K562 (cell line): Measurements from ENCODE around the gene EML3. TPM values are rescaled to one million over a fixed set of nuclear protein-coding genes. Genes with fewer than 3 reads are reported as not detected.

Experiments
- ARID2 ChIP-seq: fragments of 450-650 bp; IDR thresholded peaks from 2 replicates; pipeline ENCODE4 v1.6.1; 2017; ENCODE audit warnings: antibody characterized with exemption, mild to moderate bottlenecking
- FOXJ3 ChIP-seq: sonication (generic); formaldehyde crosslinking; IDR thresholded peaks from 2 replicates; pipeline ENCODE4 v1.4.0; 2020; ENCODE audit warnings: mild to moderate bottlenecking, missing genetic modification reagents
- GABPA ChIP-seq: fragments of 200-800 bp; sonication (Bioruptor generic); conservative IDR thresholded peaks from 2 replicates; pipeline ENCODE4 v1.6.1; 2016; ENCODE audit warnings: low read depth, missing genetic modification characterization, missing compliant biosample characterization
- HEY1 ChIP-seq: fragments of 250-450 bp; sonication (Bioruptor Pico); IDR thresholded peaks from 2 replicates; pipeline ENCODE4 v1.5.0; 2020; ENCODE audit warnings: mild to moderate bottlenecking, moderate library complexity, borderline replicate concordance
- L3MBTL2 ChIP-seq: fragments of 450-650 bp; IDR thresholded peaks from 2 replicates; pipeline ENCODE4 v1.6.1; 2016; ENCODE audit warnings: mild to moderate bottlenecking, moderate library complexity
- MAZ ChIP-seq, 2 experiments: fragments of 450-650 bp in 1 of 2; sonication (generic) in 1 of 2; formaldehyde crosslinking; IDR thresholded peaks in 1 of 2; conservative IDR thresholded peaks in 1 of 2; 2 replicates each; pipeline versions ENCODE4 v1.4.0 to v1.5.0; 2020; ENCODE audit warnings: mild to moderate bottlenecking in 1 of 2, missing genetic modification reagents in 1 of 2
- MTA1 ChIP-seq: fragments of 450-650 bp; IDR thresholded peaks from 2 replicates; pipeline ENCODE4 v1.6.1; 2017; ENCODE audit warnings: borderline replicate concordance
- NFIC ChIP-seq: fragments of 450-650 bp; IDR thresholded peaks from 2 replicates; pipeline ENCODE4 v1.6.1; 2017; ENCODE audit warnings: mild to moderate bottlenecking, inconsistent platforms
- RUNX1 ChIP-seq: sonication (generic); IDR thresholded peaks from 2 replicates; pipeline ENCODE4 v1.6.1; 2016; ENCODE audit warnings: antibody characterized with exemption, low read depth
- SRSF9 ChIP-seq: fragments of 200-400 bp; formaldehyde crosslinking; IDR thresholded peaks from 2 replicates; pipeline ENCODE4 v1.6.1; 2017; ENCODE audit warnings: low read depth, low read length, borderline replicate concordance
- XRCC5 ChIP-seq: fragments of 200-400 bp; formaldehyde crosslinking; IDR thresholded peaks from 2 replicates; pipeline ENCODE4 v1.6.1; 2017; ENCODE audit warnings: low read depth, mild to moderate bottlenecking, low read length
- YY1 ChIP-seq, 3 experiments: IDR thresholded peaks; 2 replicates each; pipeline ENCODE4 v1.6.1; 2011; ENCODE audit warnings: low read length in 2 of 3, mild to moderate bottlenecking in 2 of 3, moderate library complexity in 2 of 3, borderline replicate concordance in 1 of 3, control low read depth in 1 of 3, low read depth in 1 of 3; ENCODE audit not compliant: insufficient read depth in 3 of 3, insufficient replicate concordance in 2 of 3, control insufficient read depth in 1 of 3, insufficient read length in 1 of 3; ENCODE audit errors: extremely low read depth in 1 of 3
- ZC3H11A ChIP-seq: IDR thresholded peaks from 2 replicates; pipeline ENCODE4 v1.6.1; 2012; ENCODE audit warnings: low read depth, low read length, improper control_type of control experiment
- ZC3H4 ChIP-seq: sonication (generic); formaldehyde crosslinking; IDR thresholded peaks from 2 replicates; pipeline ENCODE4 v1.9.0; 2021; ENCODE audit warnings: missing genetic modification reagents, borderline replicate concordance
- ZC3H8 ChIP-seq: fragments of 450-650 bp; IDR thresholded peaks from 2 replicates; pipeline ENCODE4 v1.6.1; 2017
- ZFP30 ChIP-seq: fragments of 250-450 bp; sonication (Bioruptor Pico); IDR thresholded peaks from 2 replicates; pipeline ENCODE4 v1.8.0; 2022; ENCODE audit warnings: moderate library complexity, mild to moderate bottlenecking, inconsistent platforms, borderline replicate concordance
- ZNF311 ChIP-seq: fragments of 250-450 bp; sonication (Bioruptor Pico); IDR thresholded peaks from 2 replicates; pipeline ENCODE4 v1.4.0; 2020; ENCODE audit warnings: mild to moderate bottlenecking, moderate library complexity
- polyA plus RNA-seq, 8 experiments: library from polyadenylated mRNA; depleted of rRNA in 4 of 8; stranded (reverse) in 5 of 8; unstranded in 3 of 8; fragments of >200 nt; fragmentation: Nextera tagmentation in 2 of 8; fragmentation: Illumina TruSeq in 1 of 8; extraction: Ambion mirVana in 2 of 8; extraction: Trizol in 1 of 8; gene quantifications; 2 replicates each; pipeline versions ENCODE4 v1.2.1 to v1.2.3, GENCODE V29; 2011 to 2014; ENCODE audit warnings: inconsistent platforms in 1 of 8, missing spikeins in 1 of 8
- total RNA-seq, 7 experiments: library from RNA; depleted of rRNA in 6 of 7; stranded (reverse); fragments of >200 nt in 6 of 7; fragmentation: Illumina TruSeq in 2 of 7; extraction: Trizol in 2 of 7; gene quantifications; 2 replicates each; pipeline versions ENCODE4 v1.2.1 to v1.2.3, GENCODE V29; 2011 to 2021; ENCODE audit warnings: low replicate concordance in 1 of 7
- TF ChIP-seq, protein P1 (sequence below): fragments of 250-450 bp; sonication (Bioruptor Pico); IDR thresholded peaks from 2 replicates; pipeline ENCODE4 v1.8.0; 2022; ENCODE audit warnings: moderate library complexity, mild to moderate bottlenecking, inconsistent platforms
- TF ChIP-seq, protein P2 (sequence below): fragments of 450-650 bp; formaldehyde crosslinking; IDR thresholded peaks from 2 replicates; pipeline ENCODE4 v1.4.0; 2022; ENCODE audit warnings: missing genetic modification characterization
- TF ChIP-seq, protein P3 (sequence below): fragments of 450-650 bp; IDR thresholded peaks from 2 replicates; pipeline ENCODE4 v1.6.1; 2016; ENCODE audit warnings: low read depth, mild to moderate bottlenecking, moderate library complexity
- TF ChIP-seq, protein P4 (sequence below), 2 experiments: fragments of 450-650 bp in 1 of 2; IDR thresholded peaks; 2 replicates each; pipeline ENCODE4 v1.6.1; 2011 to 2017; ENCODE audit warnings: low read depth in 2 of 2, antibody characterized with exemption in 1 of 2, borderline replicate concordance in 1 of 2, low read length in 1 of 2, mild to moderate bottlenecking in 1 of 2, mixed read lengths in 1 of 2; ENCODE audit not compliant: control insufficient read depth in 1 of 2

EML3 gene
- total and polyA plus RNA-seq, 9 of the 15 experiments (the other 6 are each of a cell fraction or from before 2014, with no cell fraction given) = 0.32 to 90.5 (median 26.4) TPM

DNA sequence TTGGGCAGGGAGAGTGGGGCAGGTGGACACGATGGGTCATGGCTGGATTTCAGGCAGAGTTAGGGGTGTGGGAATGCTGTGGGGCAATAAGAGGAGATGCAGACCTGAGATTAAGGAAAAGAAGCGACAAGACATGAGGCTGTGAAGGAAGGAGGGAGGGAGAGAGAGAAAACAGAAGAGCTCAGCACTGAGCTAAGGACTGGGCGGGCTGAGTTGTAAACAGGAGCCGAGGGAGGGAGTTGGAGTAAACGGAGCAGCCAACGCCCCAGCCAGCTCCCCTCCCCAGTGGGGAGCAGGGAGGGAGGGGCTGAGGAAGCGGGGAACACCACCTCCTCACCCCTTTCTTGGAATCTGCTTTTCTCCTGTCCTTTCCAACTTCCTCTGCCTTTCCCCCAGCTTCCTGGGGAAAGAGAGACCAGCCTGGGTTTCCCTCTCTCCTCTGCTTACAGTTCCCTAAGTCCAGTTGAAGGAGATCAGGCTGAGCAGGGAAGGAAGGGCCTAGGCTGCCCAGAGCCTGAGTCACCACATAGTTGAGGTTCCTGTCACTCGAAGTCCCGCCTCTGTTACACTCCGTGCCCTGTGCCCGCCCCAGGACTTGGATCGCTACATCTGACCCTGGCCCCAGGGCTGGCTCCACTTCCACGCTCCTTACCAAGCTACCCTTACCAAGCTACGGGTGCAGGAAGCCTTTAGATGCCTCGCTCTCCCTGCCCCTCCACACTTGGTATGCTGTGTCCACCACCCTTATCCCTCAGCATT is 59.3 kb downstream of the EML3 start (continued):
- peak; percentile 53; the same call in 1 of the 2 replicates for TF ChIP-seq GABPA (tag)
- TF ChIP-seq ZC3H4 (CRISPR knock-in tag) = no peak
- TF ChIP-seq, protein P1, sequence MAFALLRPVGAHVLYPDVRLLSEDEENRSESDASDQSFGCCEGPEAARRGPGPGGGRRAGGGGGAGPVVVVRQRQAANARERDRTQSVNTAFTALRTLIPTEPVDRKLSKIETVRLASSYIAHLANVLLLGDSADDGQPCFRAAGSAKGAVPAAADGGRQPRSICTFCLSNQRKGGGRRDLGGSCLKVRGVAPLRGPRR = no peak
- peak; percentile 48 for TF ChIP-seq NFIC
- TF ChIP-seq ZC3H8 = peak; percentile 88; the same call in 1 of the 2 replicates
- peak; percentile 50; the same call in 1 of the 2 replicates for TF ChIP-seq XRCC5
- TF ChIP-seq RUNX1 = no peak
- no peak for TF ChIP-seq FOXJ3 (CRISPR knock-in tag)
- peak; percentile 82 for TF ChIP-seq L3MBTL2
- 0 out of 2 replicates have a peak, but pooled peaks have one; percentile 40 for TF ChIP-seq ZNF311
- TF ChIP-seq, protein P2, sequence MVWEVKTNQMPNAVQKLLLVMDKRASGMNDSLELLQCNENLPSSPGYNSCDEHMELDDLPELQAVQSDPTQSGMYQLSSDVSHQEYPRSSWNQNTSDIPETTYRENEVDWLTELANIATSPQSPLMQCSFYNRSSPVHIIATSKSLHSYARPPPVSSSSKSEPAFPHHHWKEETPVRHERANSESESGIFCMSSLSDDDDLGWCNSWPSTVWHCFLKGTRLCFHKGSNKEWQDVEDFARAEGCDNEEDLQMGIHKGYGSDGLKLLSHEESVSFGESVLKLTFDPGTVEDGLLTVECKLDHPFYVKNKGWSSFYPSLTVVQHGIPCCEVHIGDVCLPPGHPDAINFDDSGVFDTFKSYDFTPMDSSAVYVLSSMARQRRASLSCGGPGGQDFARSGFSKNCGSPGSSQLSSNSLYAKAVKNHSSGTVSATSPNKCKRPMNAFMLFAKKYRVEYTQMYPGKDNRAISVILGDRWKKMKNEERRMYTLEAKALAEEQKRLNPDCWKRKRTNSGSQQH (CRISPR knock-in tag) = peak; percentile 95
- TF ChIP-seq, protein P3, sequence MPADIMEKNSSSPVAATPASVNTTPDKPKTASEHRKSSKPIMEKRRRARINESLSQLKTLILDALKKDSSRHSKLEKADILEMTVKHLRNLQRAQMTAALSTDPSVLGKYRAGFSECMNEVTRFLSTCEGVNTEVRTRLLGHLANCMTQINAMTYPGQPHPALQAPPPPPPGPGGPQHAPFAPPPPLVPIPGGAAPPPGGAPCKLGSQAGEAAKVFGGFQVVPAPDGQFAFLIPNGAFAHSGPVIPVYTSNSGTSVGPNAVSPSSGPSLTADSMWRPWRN = no peak
- TF ChIP-seq ARID2 = peak; percentile 60; the same call in 1 of the 2 replicates
- TF ChIP-seq HEY1 (CRISPR knock-in tag) = no peak
- TF ChIP-seq MTA1 = peak; percentile 85
- TF ChIP-seq ZC3H11A = no peak
- no peak for TF ChIP-seq ZFP30
- TF ChIP-seq SRSF9 = no peak
- TF ChIP-seq, protein P4, sequence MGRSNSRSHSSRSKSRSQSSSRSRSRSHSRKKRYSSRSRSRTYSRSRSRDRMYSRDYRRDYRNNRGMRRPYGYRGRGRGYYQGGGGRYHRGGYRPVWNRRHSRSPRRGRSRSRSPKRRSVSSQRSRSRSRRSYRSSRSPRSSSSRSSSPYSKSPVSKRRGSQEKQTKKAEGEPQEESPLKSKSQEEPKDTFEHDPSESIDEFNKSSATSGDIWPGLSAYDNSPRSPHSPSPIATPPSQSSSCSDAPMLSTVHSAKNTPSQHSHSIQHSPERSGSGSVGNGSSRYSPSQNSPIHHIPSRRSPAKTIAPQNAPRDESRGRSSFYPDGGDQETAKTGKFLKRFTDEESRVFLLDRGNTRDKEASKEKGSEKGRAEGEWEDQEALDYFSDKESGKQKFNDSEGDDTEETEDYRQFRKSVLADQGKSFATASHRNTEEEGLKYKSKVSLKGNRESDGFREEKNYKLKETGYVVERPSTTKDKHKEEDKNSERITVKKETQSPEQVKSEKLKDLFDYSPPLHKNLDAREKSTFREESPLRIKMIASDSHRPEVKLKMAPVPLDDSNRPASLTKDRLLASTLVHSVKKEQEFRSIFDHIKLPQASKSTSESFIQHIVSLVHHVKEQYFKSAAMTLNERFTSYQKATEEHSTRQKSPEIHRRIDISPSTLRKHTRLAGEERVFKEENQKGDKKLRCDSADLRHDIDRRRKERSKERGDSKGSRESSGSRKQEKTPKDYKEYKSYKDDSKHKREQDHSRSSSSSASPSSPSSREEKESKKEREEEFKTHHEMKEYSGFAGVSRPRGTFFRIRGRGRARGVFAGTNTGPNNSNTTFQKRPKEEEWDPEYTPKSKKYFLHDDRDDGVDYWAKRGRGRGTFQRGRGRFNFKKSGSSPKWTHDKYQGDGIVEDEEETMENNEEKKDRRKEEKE (IDR thresholded peaks at IDR 0.05; ENCODE audit: borderline replicate concordance in 1 of 2, control insufficient read depth in 1 of 2, low read depth in 2 of 2, low read length in 1 of 2) = 0 out of 4 replicates have a peak, but pooled peaks of 1 of the 2 experiments have one; percentile 39
- TF ChIP-seq YY1 (IDR thresholded peaks at IDR 0.05; ENCODE audit: borderline replicate concordance in 1 of 3, control insufficient read depth in 1 of 3, extremely low read depth in 1 of 3, insufficient read depth in 3 of 3, insufficient read length in 1 of 3, insufficient replicate concordance in 2 of 3, low read depth in 1 of 3, low read length in 2 of 3) = peak in 1 of 3 experiments; percentile 41
- TF ChIP-seq MAZ (CRISPR knock-in tag; conservative IDR thresholded peaks at IDR 0.05 in 1 of 2, IDR thresholded peaks at IDR 0.05 in 1 of 2) = peak; percentile 97 to 99
